ENCODE measurements around the gene C10orf90. TPM values are rescaled to one million over a fixed set of nuclear protein-coding genes. Genes with fewer than 3 reads are reported as not detected.

C10orf90 gene
- total RNA-seq, 4 donors from 2014 or later: 0.26 TPM; not detected in 3

DNA sequence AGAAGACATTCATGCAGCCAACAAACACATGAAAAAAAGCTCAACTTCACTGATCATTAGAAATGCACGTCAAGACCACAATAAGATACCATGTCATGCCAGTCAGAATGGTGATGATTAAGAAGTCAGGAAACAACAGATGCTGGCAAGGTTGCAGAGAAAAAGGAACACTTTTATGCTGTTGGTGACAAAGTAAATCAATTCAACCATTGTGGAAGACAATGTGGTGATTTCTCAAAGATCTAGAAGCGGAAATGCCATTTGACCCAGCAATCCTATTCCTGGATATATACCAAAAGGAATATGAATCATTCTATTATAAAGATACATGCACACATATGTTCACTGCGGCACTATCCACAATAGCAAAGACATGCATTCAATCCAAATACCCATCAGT, 77.6 kb downstream of the C10orf90 start:
- no peak overlapping the region for H3K27ac ChIP-seq
- H3K9me3 ChIP-seq: no peaks in the 10 kb centered on the region
- H3K4me3 ChIP-seq: no peak overlapping the region
- H3K27me3 ChIP-seq: peaks cover 0 to 8% (median 0%) of the 10 kb centered on the region in 4 donors
- peaks cover 0 to 7% (median 0%) of the 10 kb centered on the region in 3 donors for H3K4me1 ChIP-seq
- H3K36me3 ChIP-seq: no peaks in the 10 kb centered on the region
- WGBS, 2 donors: 64 to 70% methylated on average over 3 of the region's 3 CpGs
- intact Hi-C loops (cut with DNase I): no loop called here
- TF ChIP-seq, protein P1, sequence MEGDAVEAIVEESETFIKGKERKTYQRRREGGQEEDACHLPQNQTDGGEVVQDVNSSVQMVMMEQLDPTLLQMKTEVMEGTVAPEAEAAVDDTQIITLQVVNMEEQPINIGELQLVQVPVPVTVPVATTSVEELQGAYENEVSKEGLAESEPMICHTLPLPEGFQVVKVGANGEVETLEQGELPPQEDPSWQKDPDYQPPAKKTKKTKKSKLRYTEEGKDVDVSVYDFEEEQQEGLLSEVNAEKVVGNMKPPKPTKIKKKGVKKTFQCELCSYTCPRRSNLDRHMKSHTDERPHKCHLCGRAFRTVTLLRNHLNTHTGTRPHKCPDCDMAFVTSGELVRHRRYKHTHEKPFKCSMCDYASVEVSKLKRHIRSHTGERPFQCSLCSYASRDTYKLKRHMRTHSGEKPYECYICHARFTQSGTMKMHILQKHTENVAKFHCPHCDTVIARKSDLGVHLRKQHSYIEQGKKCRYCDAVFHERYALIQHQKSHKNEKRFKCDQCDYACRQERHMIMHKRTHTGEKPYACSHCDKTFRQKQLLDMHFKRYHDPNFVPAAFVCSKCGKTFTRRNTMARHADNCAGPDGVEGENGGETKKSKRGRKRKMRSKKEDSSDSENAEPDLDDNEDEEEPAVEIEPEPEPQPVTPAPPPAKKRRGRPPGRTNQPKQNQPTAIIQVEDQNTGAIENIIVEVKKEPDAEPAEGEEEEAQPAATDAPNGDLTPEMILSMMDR (IDR thresholded peaks at IDR 0.05): no peak
- TF ChIP-seq POLR2A (IDR thresholded peaks at IDR 0.05): no peak
- no peak for DNase-seq

DNA sequence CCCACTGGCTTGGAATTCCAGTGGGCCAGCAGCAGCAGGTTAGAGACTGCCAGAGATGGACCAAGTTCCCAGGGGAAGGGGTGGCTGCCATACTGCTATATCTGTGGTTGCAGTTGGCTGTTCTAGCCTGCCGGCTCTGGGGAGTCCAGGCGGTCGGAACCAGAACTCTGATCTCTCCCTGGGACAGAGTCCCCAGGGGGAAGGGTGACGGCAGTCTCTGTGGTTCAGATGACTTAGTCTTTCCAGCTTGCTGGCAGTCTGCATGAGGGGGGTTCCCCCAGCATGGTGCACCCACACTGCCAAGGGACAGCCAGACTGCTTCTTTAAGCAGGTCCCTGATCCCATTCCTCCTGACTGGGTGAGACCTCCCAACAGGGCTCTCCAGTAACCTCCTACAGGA, 82.5 kb downstream of the C10orf90 start:
- TF ChIP-seq POLR2A (IDR thresholded peaks at IDR 0.05): no peak
- DNase-seq: no peak
- H3K4me3 ChIP-seq: no peak overlapping the region
- no peak overlapping the region for H3K27ac ChIP-seq
- intact Hi-C loops (cut with DNase I): no loop called here
- H3K4me1 ChIP-seq: no peaks in the 10 kb centered on the region
- no peaks in the 10 kb centered on the region for H3K36me3 ChIP-seq
- H3K27me3 ChIP-seq: peaks cover 0 to 21% (median 0%) of the 10 kb centered on the region in 4 donors
- no peaks in the 10 kb centered on the region for H3K9me3 ChIP-seq
- 67% methylated on average over 1 of the region's 4 CpGs; no CpG with 5 or more reads in 1 of the 2 donors for whole genome bisulfite sequencing, 2 donors

DNA sequence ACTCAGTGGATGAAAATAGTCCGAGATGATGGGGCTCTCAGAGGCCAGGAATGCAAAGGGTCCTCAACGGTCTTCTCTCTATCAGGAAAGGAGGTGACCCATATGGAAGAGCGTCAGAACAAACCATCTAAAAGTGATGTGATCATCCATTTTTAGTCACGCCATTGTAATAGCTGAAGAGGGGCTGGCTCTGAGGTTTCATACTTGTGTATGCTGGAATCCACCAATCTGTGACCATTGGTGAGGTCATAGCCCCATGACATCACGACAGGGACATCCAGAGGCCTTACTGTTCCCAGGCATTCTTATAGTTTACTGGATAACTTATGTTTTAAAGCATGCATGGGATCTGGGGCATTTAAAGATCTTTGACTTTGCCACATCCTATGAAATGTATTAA, 83.6 kb downstream of the C10orf90 start:
- no peak for DNase-seq
- TF ChIP-seq, protein P1 (IDR thresholded peaks at IDR 0.05): no peak
- no peak for TF ChIP-seq POLR2A (IDR thresholded peaks at IDR 0.05)
- intact Hi-C loops (cut with DNase I): no loop called here
- peaks cover 0 to 21% (median 0%) of the 10 kb centered on the region in 4 donors for H3K27me3 ChIP-seq
- H3K4me3 ChIP-seq: no peak overlapping the region
- H3K4me1 ChIP-seq: no peaks in the 10 kb centered on the region
- H3K27ac ChIP-seq: no peak overlapping the region
- WGBS, 2 donors: 71 to 80% methylated on average over 4 to 5 of the region's 5 CpGs
- no peaks in the 10 kb centered on the region for H3K36me3 ChIP-seq
- H3K9me3 ChIP-seq: no peaks in the 10 kb centered on the region

DNA sequence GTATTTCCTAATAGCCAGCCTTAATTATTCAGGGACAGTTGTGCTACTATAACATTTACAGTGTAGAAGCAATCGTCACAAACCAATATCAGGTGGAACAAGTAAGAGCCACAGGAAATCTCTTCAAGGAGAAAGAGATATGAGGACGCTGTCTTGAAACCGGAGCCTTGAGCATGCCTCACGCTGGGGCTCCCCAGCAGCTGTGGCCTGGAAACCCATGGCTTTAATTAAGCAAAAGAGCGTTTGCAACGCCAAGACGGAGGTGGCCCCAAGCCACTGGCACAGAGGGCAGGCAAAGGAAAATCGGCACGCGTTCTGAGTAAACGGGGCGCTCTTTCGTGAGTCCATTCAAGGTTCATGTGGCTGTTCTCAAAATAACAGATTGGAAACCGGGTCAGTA, 84.4 kb downstream of the C10orf90 start:
- H3K27ac ChIP-seq: no peak overlapping the region
- WGBS, 2 donors: 87 to 89% methylated on average over 14 of the region's 14 CpGs
- intact Hi-C loops (cut with DNase I): no loop called here
- H3K4me1 ChIP-seq: no peaks in the 10 kb centered on the region
- H3K9me3 ChIP-seq: no peaks in the 10 kb centered on the region
- no peak for TF ChIP-seq POLR2A (IDR thresholded peaks at IDR 0.05)
- TF ChIP-seq, protein P1 (IDR thresholded peaks at IDR 0.05): no peak
- peaks cover 0 to 21% (median 0%) of the 10 kb centered on the region in 4 donors for H3K27me3 ChIP-seq
- H3K4me3 ChIP-seq: no peak overlapping the region
- no peaks in the 10 kb centered on the region for H3K36me3 ChIP-seq
- no peak for DNase-seq

DNA sequence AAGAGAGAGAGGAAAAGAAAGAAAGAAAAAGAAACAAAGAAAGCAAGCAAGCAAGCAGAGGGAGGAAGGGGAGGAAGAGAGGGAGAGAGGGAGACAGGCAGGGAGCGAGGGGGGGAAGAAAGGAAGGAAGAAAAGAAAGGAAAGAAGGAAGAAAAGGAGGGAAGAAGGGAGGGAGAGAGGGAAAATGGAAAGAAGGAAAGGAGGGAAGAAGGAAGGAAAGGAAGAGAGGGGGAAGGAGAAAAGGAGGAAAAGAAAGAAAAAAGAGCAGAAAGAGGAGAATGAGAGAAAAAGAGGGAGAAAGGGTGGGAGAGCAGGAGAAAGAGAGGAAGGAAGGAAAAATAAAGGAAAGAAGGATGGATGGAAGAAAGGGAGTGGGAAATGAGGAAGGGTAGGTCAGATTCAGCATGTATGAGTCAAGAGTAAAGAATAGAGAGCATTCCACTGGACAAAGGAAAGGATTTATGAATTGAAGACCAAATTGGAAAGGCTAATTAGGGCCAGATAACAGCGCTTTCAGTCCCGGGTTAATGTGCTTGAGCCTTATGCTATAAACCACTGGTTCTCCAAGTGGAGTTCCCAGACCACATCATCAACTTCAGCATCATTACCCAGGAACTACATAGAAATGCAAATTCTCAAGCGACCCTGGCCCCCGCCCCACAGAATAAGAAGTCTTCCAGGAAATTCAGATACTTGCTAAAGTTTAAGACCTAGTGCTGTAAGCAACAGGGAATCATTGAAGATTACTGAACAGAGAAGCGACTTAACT, 85.1 kb downstream of the C10orf90 start:
- no peak overlapping the region for H3K4me3 ChIP-seq
- H3K9me3 ChIP-seq: no peaks in the 10 kb centered on the region
- no peak for TF ChIP-seq POLR2A (IDR thresholded peaks at IDR 0.05)
- no peaks in the 10 kb centered on the region for H3K36me3 ChIP-seq
- no peaks in the 10 kb centered on the region for H3K4me1 ChIP-seq
- intact Hi-C loops (cut with DNase I): no loop called here
- H3K27me3 ChIP-seq: peaks cover 0 to 20% (median 0%) of the 10 kb centered on the region in 4 donors
- no peak overlapping the region for H3K27ac ChIP-seq
- no peak for DNase-seq
- WGBS, 2 donors: 74 to 80% methylated on average over 6 of the region's 6 CpGs

DNA sequence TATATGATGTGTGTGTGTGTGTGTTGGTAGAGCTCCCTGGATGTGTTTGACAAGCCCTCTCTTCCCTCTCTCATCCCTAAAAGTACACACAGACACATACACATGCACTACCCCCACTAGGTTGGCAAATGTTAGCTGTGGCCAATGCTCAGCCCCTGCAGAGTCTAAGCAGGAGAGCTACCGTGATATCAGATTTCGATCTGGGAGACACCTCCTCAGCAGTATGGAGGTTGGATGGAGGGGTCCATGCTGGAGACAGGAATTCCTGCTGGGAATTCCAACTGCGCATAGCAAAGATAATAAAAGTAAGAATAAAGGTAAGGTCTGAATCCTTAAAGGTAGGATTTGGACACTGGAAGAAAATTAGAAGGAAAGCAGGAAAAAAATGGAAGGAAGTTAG, 85.7 kb downstream of the C10orf90 start:
- H3K27ac ChIP-seq: no peak overlapping the region
- no peaks in the 10 kb centered on the region for H3K4me1 ChIP-seq
- H3K36me3 ChIP-seq: no peaks in the 10 kb centered on the region
- WGBS, 2 donors: 62 to 69% methylated on average over 3 of the region's 3 CpGs
- peaks cover 0 to 18% (median 0%) of the 10 kb centered on the region in 4 donors for H3K27me3 ChIP-seq
- intact Hi-C loops (cut with DNase I): no loop called here
- no peak overlapping the region for H3K4me3 ChIP-seq
- TF ChIP-seq POLR2A (IDR thresholded peaks at IDR 0.05): no peak
- TF ChIP-seq, protein P1 (IDR thresholded peaks at IDR 0.05): no peak
- no peak for DNase-seq
- no peaks in the 10 kb centered on the region for H3K9me3 ChIP-seq

Data from esophagus squamous epithelium (tissue), 5 donors.